Trophoblast cell (in vitro differentiated cells and primary cell): ENCODE results near the gene LGALS14.
"Not testable (repeated sequence)": the region's sequence is repeated elsewhere in the genome, so short reads cannot be mapped to it uniquely, and the experiment has no call there.

Experiments used
- DNase-seq, 2 donors: peaks; one replicate each; pipeline ENCODE4 v3.0.0-alpha.2; 2016
- H2AFZ ChIP-seq: 2 replicates; pipeline ENCODE4 v1.6.1; 2013; ENCODE audit warnings: low read length, moderate library complexity, mild to moderate bottlenecking; ENCODE audit not compliant: insufficient read depth, poor library complexity
- H2AK5ac ChIP-seq: 2 replicates; pipeline ENCODE4 v1.6.1; 2013; ENCODE audit warnings: mild to moderate bottlenecking, low read length
- H2BK120ac ChIP-seq: 2 replicates; pipeline ENCODE4 v1.6.1; 2013; ENCODE audit warnings: low read length, mild to moderate bottlenecking, moderate library complexity; ENCODE audit not compliant: insufficient read depth, poor library complexity
- H2BK12ac ChIP-seq: 2 replicates; pipeline ENCODE4 v1.6.1; 2013; ENCODE audit warnings: mild to moderate bottlenecking, low read length, moderate library complexity
- H2BK5ac ChIP-seq: 2 replicates; pipeline ENCODE4 v1.6.1; 2013; ENCODE audit warnings: low read length, low read depth, moderate library complexity, mild to moderate bottlenecking; ENCODE audit not compliant: poor library complexity
- H3K14ac ChIP-seq: 2 replicates; pipeline ENCODE4 v1.6.1; 2013; ENCODE audit warnings: mild to moderate bottlenecking, low read length
- H3K18ac ChIP-seq: 2 replicates; pipeline ENCODE4 v1.6.1; 2013; ENCODE audit warnings: mild to moderate bottlenecking, low read length
- H3K23ac ChIP-seq: 2 replicates; pipeline ENCODE4 v1.6.1; 2013; ENCODE audit warnings: low read length
- H3K27ac ChIP-seq: 2 replicates; pipeline ENCODE4 v1.5.1; 2013; ENCODE audit warnings: low read depth, mild to moderate bottlenecking, inconsistent platforms, low read length, moderate library complexity
- H3K27me3 ChIP-seq: 2 replicates; pipeline ENCODE4 v1.6.1; 2013; ENCODE audit warnings: inconsistent platforms, mild to moderate bottlenecking, low read length, moderate library complexity; ENCODE audit not compliant: insufficient read depth
- H3K36me3 ChIP-seq, 2 experiments: 1 replicate in 1 of 2; 2 replicates in 1 of 2; pipeline ENCODE4 v1.6.1; 2013; ENCODE audit warnings: low read length in 2 of 2, mild to moderate bottlenecking in 2 of 2, moderate library complexity in 1 of 2; ENCODE audit not compliant: insufficient read depth in 2 of 2, control insufficient read depth in 1 of 2
- H3K4ac ChIP-seq: 2 replicates; pipeline ENCODE4 v1.6.1; 2013; ENCODE audit warnings: low read depth, mild to moderate bottlenecking, low read length, moderate library complexity
- H3K4me1 ChIP-seq, 2 experiments: 1 replicate in 1 of 2; 2 replicates in 1 of 2; pipeline ENCODE4 v1.6.1; 2013; ENCODE audit warnings: low read length in 2 of 2, mild to moderate bottlenecking in 2 of 2, moderate library complexity in 1 of 2; ENCODE audit not compliant: insufficient read depth in 2 of 2, control insufficient read depth in 1 of 2
- H3K4me2 ChIP-seq: 2 replicates; pipeline ENCODE4 v1.6.1; 2013; ENCODE audit warnings: inconsistent platforms, mild to moderate bottlenecking, low read length, moderate library complexity
- H3K4me3 ChIP-seq: 2 replicates; pipeline ENCODE4 v1.5.1; 2013; ENCODE audit warnings: mild to moderate bottlenecking, low read depth, low read length, inconsistent platforms
- H3K79me1 ChIP-seq: one replicate; pipeline ENCODE4 v1.6.1; 2013; ENCODE audit warnings: low read length
- H3K79me2 ChIP-seq: 2 replicates; pipeline ENCODE4 v1.6.1; 2013; ENCODE audit warnings: low read length, mild to moderate bottlenecking; ENCODE audit not compliant: control insufficient read depth, insufficient read depth, poor library complexity
- H3K9ac ChIP-seq: 2 replicates; pipeline ENCODE4 v1.6.1; 2013; ENCODE audit warnings: mild to moderate bottlenecking, low read length
- H3K9me3 ChIP-seq: 2 replicates; pipeline ENCODE4 v1.6.1; 2013; ENCODE audit warnings: low read depth, mild to moderate bottlenecking, control low read depth, inconsistent platforms, low read length; ENCODE audit not compliant: insufficient read depth
- H4K12ac ChIP-seq: 2 replicates; pipeline ENCODE4 v1.6.1; 2013; ENCODE audit warnings: low read depth, mild to moderate bottlenecking, low read length, moderate library complexity
- H4K8ac ChIP-seq: 2 replicates; pipeline ENCODE4 v1.6.1; 2013; ENCODE audit warnings: low read depth, mild to moderate bottlenecking, low read length, moderate library complexity
- H4K91ac ChIP-seq: one replicate; pipeline ENCODE4 v1.6.1; 2013; ENCODE audit warnings: low read depth, mild to moderate bottlenecking, low read length, moderate library complexity
- WGBS: extraction: QIAGEN DNeasy Blood & Tissue Kit; methylation state at CpG from one replicate; pipeline ENCODE4 v1.1.7; 2013; ENCODE audit warnings: missing lambda C conversion rate; ENCODE audit not compliant: insufficient read length, insufficient coverage; ENCODE audit errors: extremely low coverage; 5-methylcytosine and 5-hydroxymethylcytosine counted together

The LGALS14 gene

GRCh38 chr19:39684267-39684666 lies 20.0 kb upstream of the LGALS14 start:
- H2BK12ac ChIP-seq = no peak overlapping the region
- no peak overlapping the region for H3K23ac ChIP-seq
- peak; percentile 7 to 79 for DNase-seq
- H3K79me1 ChIP-seq = no peaks in the 10 kb centered on the region
- WGBS = no CpG with 5 or more reads among the region's 5 CpGs
- no peak overlapping the region for H3K4me2 ChIP-seq
- no peak overlapping the region for H3K9ac ChIP-seq
- H3K36me3 ChIP-seq = no peaks in the 10 kb centered on the region
- no peak overlapping the region for H3K4me3 ChIP-seq
- H2AK5ac ChIP-seq = no peak overlapping the region
- H2BK120ac ChIP-seq = no peak overlapping the region
- H4K91ac ChIP-seq = no peak overlapping the region
- no peak overlapping the region for H2BK5ac ChIP-seq
- H3K9me3 ChIP-seq = no peaks in the 10 kb centered on the region
- H2AFZ ChIP-seq = no peak overlapping the region
- no peak overlapping the region for H3K18ac ChIP-seq
- no peak overlapping the region for H4K8ac ChIP-seq
- H3K4ac ChIP-seq = no peak overlapping the region
- no peaks in the 10 kb centered on the region for H3K27me3 ChIP-seq
- H3K14ac ChIP-seq = no peak overlapping the region
- no peak overlapping the region for H3K27ac ChIP-seq
- no peak overlapping the region for H4K12ac ChIP-seq
- no peaks in the 10 kb centered on the region for H3K79me2 ChIP-seq
- peaks cover 3 to 8% of the 10 kb centered on the region in 2 experiments for H3K4me1 ChIP-seq

GRCh38 chr19:39686739-39687138 lies 17.5 kb upstream of the LGALS14 start:
- H3K27me3 ChIP-seq = no peaks in the 10 kb centered on the region

GRCh38 chr19:39688637-39689036 lies 15.6 kb upstream of the LGALS14 start:
- not testable (repeated sequence) for H3K9ac ChIP-seq, H2BK120ac ChIP-seq, H3K4me3 ChIP-seq, H3K4me1 ChIP-seq, H3K27ac ChIP-seq, DNase-seq, H4K8ac ChIP-seq, H4K91ac ChIP-seq, H3K4me2 ChIP-seq, H3K27me3 ChIP-seq, H2AFZ ChIP-seq, H3K79me1 ChIP-seq, H3K9me3 ChIP-seq, H3K23ac ChIP-seq, H3K4ac ChIP-seq, H3K14ac ChIP-seq, H3K36me3 ChIP-seq, H2BK5ac ChIP-seq, H4K12ac ChIP-seq, H3K18ac ChIP-seq, H2BK12ac ChIP-seq, H3K79me2 ChIP-seq, H2AK5ac ChIP-seq
- no CpG with 5 or more reads among the region's 4 CpGs for WGBS

More at GRCh38 chr19:39686739-39687138, 17.5 kb upstream of the LGALS14 start:
- Histone ChIP-seq H3K9me3 (no peaks in the 10 kb centered on the region), H3K4me2 (no peak overlapping the region), H2BK5ac (no peak overlapping the region), H2AK5ac (no peak overlapping the region), H3K14ac (no peak overlapping the region), H3K4ac (no peak overlapping the region), H3K27ac (no peak overlapping the region), H2AFZ (no peak overlapping the region), H3K4me1 (peaks cover 3 to 8% of the 10 kb centered on the region in 2 experiments), H3K18ac (no peak overlapping the region), H3K79me2 (no peaks in the 10 kb centered on the region), H3K79me1 (no peaks in the 10 kb centered on the region), H2BK12ac (no peak overlapping the region), H4K12ac (no peak overlapping the region), H2BK120ac (no peak overlapping the region), H4K91ac (no peak overlapping the region), H3K36me3 (no peaks in the 10 kb centered on the region), H3K4me3 (no peak overlapping the region), H3K9ac (no peak overlapping the region), H3K23ac (no peak overlapping the region), H4K8ac (no peak overlapping the region)
- DNase-seq = no peak
- WGBS = no CpG with 5 or more reads among the region's 3 CpGs

- Histone ChIP-seq H2AK5ac (no peak overlapping the region), H3K9me3 (no peaks in the 10 kb centered on the region), H2BK12ac (no peak overlapping the region), H3K23ac (no peak overlapping the region), H4K12ac (no peak overlapping the region), H3K4me3 (no peak overlapping the region), H3K79me2 (no peaks in the 10 kb centered on the region), H2AFZ (no peak overlapping the region), H3K27me3 (no peaks in the 10 kb centered on the region), H4K8ac (no peak overlapping the region), H3K36me3 (no peaks in the 10 kb centered on the region), H3K9ac (no peak overlapping the region), H2BK120ac (no peak overlapping the region), H3K18ac (no peak overlapping the region), H3K4ac (no peak overlapping the region), H3K4me1 (peaks cover 0 to 2% of the 10 kb centered on the region in 2 experiments), H3K4me2 (no peak overlapping the region), H3K27ac (no peak overlapping the region), H2BK5ac (no peak overlapping the region), H4K91ac (no peak overlapping the region), H3K14ac (no peak overlapping the region), H3K79me1 (no peaks in the 10 kb centered on the region)
- no peak for DNase-seq
- no CpG with 5 or more reads among the region's 3 CpGs for WGBS
These were observed 12.1 kb upstream of the LGALS14 start for GRCh38 chr19:39692166-39692565.
